OCI-LY1 (cell line): ENCODE results near the gene ITGA4.

Experiments
- H2AFZ ChIP-seq: fragments of 200-600 bp; sonication (generic), shearing (Covaris generic); 2 replicates; pipeline ENCODE4 v1.6.0; 2014; ENCODE audit warnings: antibody characterized with exemption, mild to moderate bottlenecking, low read length
- H3F3A ChIP-seq: fragments of 200-600 bp; sonication (generic), shearing (Covaris generic); 2 replicates; pipeline ENCODE4 v1.6.0; 2014; ENCODE audit warnings: mild to moderate bottlenecking, antibody characterized with exemption, low read length, moderate library complexity; ENCODE audit not compliant: insufficient read depth
- H3K27ac ChIP-seq: fragments of 200-600 bp; sonication (generic); 2 replicates; pipeline ENCODE4 v1.5.1; 2014; ENCODE audit warnings: low read length, mixed run types, mild to moderate bottlenecking, low read depth; ENCODE audit not compliant: poor library complexity, severe bottlenecking
- H3K27me3 ChIP-seq: fragments of 200-600 bp; sonication (generic); 2 replicates; pipeline ENCODE4 v1.6.0; 2014; ENCODE audit warnings: antibody characterized with exemption, mild to moderate bottlenecking, low read length, moderate library complexity; ENCODE audit not compliant: insufficient read depth
- H3K36me3 ChIP-seq: fragments of 200-600 bp; sonication (generic); 2 replicates; pipeline ENCODE4 v1.6.1; 2014; ENCODE audit warnings: mild to moderate bottlenecking, antibody characterized with exemption, low read length, moderate library complexity, mixed read lengths; ENCODE audit not compliant: insufficient read depth
- H3K4me1 ChIP-seq: fragments of 200-600 bp; sonication (generic); 2 replicates; pipeline ENCODE4 v1.5.1; 2014; ENCODE audit warnings: mild to moderate bottlenecking, low read length, moderate library complexity; ENCODE audit not compliant: insufficient read depth, severe bottlenecking
- H3K4me2 ChIP-seq: fragments of 200-600 bp; sonication (generic), shearing (Covaris generic); 2 replicates; pipeline ENCODE4 v1.6.1; 2014; ENCODE audit warnings: low read length
- H3K4me3 ChIP-seq: fragments of 200-600 bp; sonication (generic); 2 replicates; pipeline ENCODE4 v1.5.1; 2014; ENCODE audit warnings: low read length, low read depth, mild to moderate bottlenecking, mixed read lengths; ENCODE audit not compliant: poor library complexity, severe bottlenecking
- H3K79me2 ChIP-seq: fragments of 200-600 bp; shearing (Covaris generic); 2 replicates; pipeline ENCODE4 v1.6.1; 2016; ENCODE audit warnings: mixed run types, low read length, mixed read lengths; ENCODE audit not compliant: insufficient read depth
- H3K9ac ChIP-seq: fragments of 200-600 bp; sonication (generic), shearing (Covaris generic); 2 replicates; pipeline ENCODE4 v1.6.1; 2014; ENCODE audit warnings: mild to moderate bottlenecking, low read length, mixed read lengths
- H3K9me2 ChIP-seq: fragments of 200-600 bp; sonication (generic), shearing (Covaris generic); 2 replicates; pipeline ENCODE4 v1.6.1; 2014; ENCODE audit warnings: low read depth, mild to moderate bottlenecking, low read length, mixed read lengths
- H3K9me3 ChIP-seq: fragments of 200-600 bp; shearing (Covaris generic); 2 replicates; pipeline ENCODE4 v1.6.1; 2014; ENCODE audit warnings: low read length, mixed read lengths
- H4K20me1 ChIP-seq: fragments of 200-600 bp; sonication (generic), shearing (Covaris generic); 2 replicates; pipeline ENCODE4 v1.6.0; 2016; ENCODE audit warnings: mild to moderate bottlenecking, low read length; ENCODE audit not compliant: insufficient read depth
- CTCF ChIP-seq: fragments of 200-600 bp; sonication (generic), shearing (Covaris generic); IDR thresholded peaks from 2 replicates; pipeline ENCODE4 v1.5.1; 2017; ENCODE audit warnings: mild to moderate bottlenecking, antibody characterized with exemption, low read length, moderate library complexity, mixed read lengths
- EZH2 ChIP-seq: fragments of 200-600 bp; sonication (generic), shearing (Covaris generic); IDR thresholded peaks from 2 replicates; pipeline ENCODE4 v1.8.0; 2017; ENCODE audit warnings: borderline replicate concordance, mixed run types, mild to moderate bottlenecking, antibody characterized with exemption, low read length, moderate library complexity, mixed read lengths

Gene ITGA4

GRCh38 chr2:181528441-181528840 is 71.3 kb downstream of the ITGA4 start:
- TF ChIP-seq EZH2 (no peak), CTCF (no peak)

GRCh38 chr2:181536730-181537129 is 79.5 kb downstream of the ITGA4 start:
- no peaks in the 10 kb centered on the region for H3K4me1 ChIP-seq
- no peak overlapping the region for H3K27ac ChIP-seq
- no peak for TF ChIP-seq EZH2
- TF ChIP-seq CTCF: no peak
- H3K4me3 ChIP-seq: no peak overlapping the region
- no peaks in the 10 kb centered on the region for H3K79me2 ChIP-seq
- no peaks in the 10 kb centered on the region for H3K9me3 ChIP-seq
- H4K20me1 ChIP-seq: no peaks in the 10 kb centered on the region
- H3K9ac ChIP-seq: no peak overlapping the region
- no peaks in the 10 kb centered on the region for H3K27me3 ChIP-seq
- no peaks in the 10 kb centered on the region; the same call in 1 of the 2 replicates for H3F3A ChIP-seq
- peaks cover 82% of the 10 kb centered on the region for H3K36me3 ChIP-seq
- no peak overlapping the region for H2AFZ ChIP-seq
- H3K4me2 ChIP-seq: no peak overlapping the region
- no peaks in the 10 kb centered on the region for H3K9me2 ChIP-seq

More at GRCh38 chr2:181528441-181528840, 71.3 kb downstream of the ITGA4 start:
- H3K79me2 ChIP-seq: no peaks in the 10 kb centered on the region
- no peak overlapping the region for H3K27ac ChIP-seq
- H3K9me3 ChIP-seq: no peaks in the 10 kb centered on the region
- H3K27me3 ChIP-seq: no peaks in the 10 kb centered on the region
- H2AFZ ChIP-seq: no peak overlapping the region
- peaks cover 85% of the 10 kb centered on the region for H3K36me3 ChIP-seq
- H3K4me3 ChIP-seq: no peak overlapping the region
- no peaks in the 10 kb centered on the region for H4K20me1 ChIP-seq
- no peaks in the 10 kb centered on the region for H3K4me1 ChIP-seq
- no peaks in the 10 kb centered on the region for H3F3A ChIP-seq
- no peaks in the 10 kb centered on the region for H3K9me2 ChIP-seq
- no peak overlapping the region for H3K9ac ChIP-seq
- H3K4me2 ChIP-seq: no peak overlapping the region

GRCh38 chr2:181540421-181540820 is 83.2 kb downstream of the ITGA4 start:
- no peak for TF ChIP-seq CTCF
- TF ChIP-seq EZH2: no peak
- H3K36me3 ChIP-seq: peaks cover 48% of the 10 kb centered on the region
- H4K20me1 ChIP-seq: no peaks in the 10 kb centered on the region
- no peaks in the 10 kb centered on the region for H3K79me2 ChIP-seq
- no peaks in the 10 kb centered on the region for H3K27me3 ChIP-seq
- no peaks in the 10 kb centered on the region for H3K9me3 ChIP-seq
- no peak overlapping the region for H3K4me2 ChIP-seq
- H3K4me3 ChIP-seq: no peak overlapping the region
- H3K9ac ChIP-seq: no peak overlapping the region
- no peak overlapping the region for H2AFZ ChIP-seq
- H3F3A ChIP-seq: no peaks in the 10 kb centered on the region; the same call in 1 of the 2 replicates
- no peaks in the 10 kb centered on the region for H3K9me2 ChIP-seq
- no peak overlapping the region for H3K27ac ChIP-seq
- no peaks in the 10 kb centered on the region for H3K4me1 ChIP-seq
